Tibial nerve (tissue), 3 donors: ENCODE results near the gene KCNAB3.
"Not testable (repeated sequence)": the region's sequence is repeated elsewhere in the genome, so short reads cannot be mapped to it uniquely, and the experiment has no call there.

Experiments used
- POLR2A ChIP-seq, 2 donors: fragments of 450-650 bp; IDR thresholded peaks; one replicate each; pipeline ENCODE4 v1.6.1; 2017; ENCODE audit warnings: antibody characterized with exemption in 2 of 2, mild to moderate bottlenecking in 2 of 2, moderate library complexity in 2 of 2
- TF ChIP-seq, protein P1 (sequence below), 5 experiments: fragments of 200-600 bp in 3 of 5; fragments of 450-650 bp in 2 of 5; sonication (generic) in 3 of 5; IDR thresholded peaks; one replicate each; pipeline ENCODE4 v1.5.1; 2016 to 2019; ENCODE audit warnings: antibody characterized with exemption in 5 of 5, mild to moderate bottlenecking in 3 of 5, moderate library complexity in 2 of 5

DNA sequence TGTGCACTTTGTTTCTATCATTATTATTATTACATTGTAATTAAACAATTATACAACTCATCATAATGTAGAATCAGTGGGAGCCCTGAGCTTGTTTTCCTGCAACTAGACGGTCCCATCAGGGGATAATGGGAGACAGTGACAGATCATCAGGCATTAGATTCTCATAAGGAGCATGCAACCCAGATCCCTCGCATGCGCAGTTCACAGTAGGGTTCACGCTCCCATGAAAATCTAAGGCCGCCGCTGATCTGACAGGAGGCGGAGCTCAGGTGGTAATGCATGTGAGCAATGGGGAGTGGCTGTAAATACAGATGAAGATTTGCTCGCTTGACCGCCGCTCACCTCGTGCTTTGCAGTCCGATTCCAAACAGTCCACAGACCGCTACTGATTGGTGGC is 23.6 kb upstream of the KCNAB3 start:
- TF ChIP-seq, protein P1, sequence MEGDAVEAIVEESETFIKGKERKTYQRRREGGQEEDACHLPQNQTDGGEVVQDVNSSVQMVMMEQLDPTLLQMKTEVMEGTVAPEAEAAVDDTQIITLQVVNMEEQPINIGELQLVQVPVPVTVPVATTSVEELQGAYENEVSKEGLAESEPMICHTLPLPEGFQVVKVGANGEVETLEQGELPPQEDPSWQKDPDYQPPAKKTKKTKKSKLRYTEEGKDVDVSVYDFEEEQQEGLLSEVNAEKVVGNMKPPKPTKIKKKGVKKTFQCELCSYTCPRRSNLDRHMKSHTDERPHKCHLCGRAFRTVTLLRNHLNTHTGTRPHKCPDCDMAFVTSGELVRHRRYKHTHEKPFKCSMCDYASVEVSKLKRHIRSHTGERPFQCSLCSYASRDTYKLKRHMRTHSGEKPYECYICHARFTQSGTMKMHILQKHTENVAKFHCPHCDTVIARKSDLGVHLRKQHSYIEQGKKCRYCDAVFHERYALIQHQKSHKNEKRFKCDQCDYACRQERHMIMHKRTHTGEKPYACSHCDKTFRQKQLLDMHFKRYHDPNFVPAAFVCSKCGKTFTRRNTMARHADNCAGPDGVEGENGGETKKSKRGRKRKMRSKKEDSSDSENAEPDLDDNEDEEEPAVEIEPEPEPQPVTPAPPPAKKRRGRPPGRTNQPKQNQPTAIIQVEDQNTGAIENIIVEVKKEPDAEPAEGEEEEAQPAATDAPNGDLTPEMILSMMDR (IDR thresholded peaks at IDR 0.05) = not testable (repeated sequence)
- TF ChIP-seq POLR2A (IDR thresholded peaks at IDR 0.05) = not testable (repeated sequence)
